ENCODE measurements around the gene PTBP3. TPM values are rescaled to one million over a fixed set of nuclear protein-coding genes. Genes with fewer than 3 reads are reported as not detected.

PTBP3 gene
- polyA plus RNA-seq, 1 experiment = 34.8 TPM

GRCh38 chr9:112325127-112325526, 8.3 kb downstream of the PTBP3 start:
- no peaks in the 10 kb centered on the region for H3K27me3 ChIP-seq (ENCODE audit: control insufficient read depth, insufficient read depth, low read length)
- TF ChIP-seq CTCF (IDR thresholded peaks at IDR 0.05; ENCODE audit: low read depth, low read length) = no peak
- H3K4me3 ChIP-seq (ENCODE audit: low read depth, low read length) = no peak overlapping the region
- ChIA-PET CTCF (no interaction called here), POLR2A (interaction anchor here (0.6 kb wide), 1 partner anchor 1130 kb away, joined by 4 read pairs; no protein-coding TSS in a partner anchor)
- DNase-seq (ENCODE audit: low read depth, low spot score) = no peak
- no peak overlapping the region for H3K27ac ChIP-seq (ENCODE audit: low read depth, low read length)
- H3K9me3 ChIP-seq (ENCODE audit: control insufficient read depth, insufficient read depth, low read length) = no peaks in the 10 kb centered on the region

- POLR2A ChIA-PET = no interaction called here
- no peak for DNase-seq (ENCODE audit: low read depth, low spot score)
- no peak overlapping the region for H3K4me3 ChIP-seq (ENCODE audit: low read depth, low read length)
- CTCF ChIA-PET = no interaction called here
- TF ChIP-seq CTCF (IDR thresholded peaks at IDR 0.05; ENCODE audit: low read depth, low read length) = no peak
- no peak overlapping the region for H3K27ac ChIP-seq (ENCODE audit: low read depth, low read length)
- H3K27me3 ChIP-seq (ENCODE audit: control insufficient read depth, insufficient read depth, low read length) = no peaks in the 10 kb centered on the region
- H3K9me3 ChIP-seq (ENCODE audit: control insufficient read depth, insufficient read depth, low read length) = no peaks in the 10 kb centered on the region
These were observed 10.0 kb downstream of the PTBP3 start for GRCh38 chr9:112323378-112323854.

GRCh38 chr9:112322701-112323377, 10.6 kb downstream of the PTBP3 start:
- DNase-seq (ENCODE audit: low read depth, low spot score) = no peak
- Histone ChIP-seq H3K9me3 (ENCODE audit: control insufficient read depth, insufficient read depth, low read length) (no peaks in the 10 kb centered on the region), H3K4me3 (ENCODE audit: low read depth, low read length) (no peak overlapping the region), H3K27me3 (ENCODE audit: control insufficient read depth, insufficient read depth, low read length) (no peaks in the 10 kb centered on the region), H3K27ac (ENCODE audit: low read depth, low read length) (no peak overlapping the region)
- ChIA-PET CTCF (interaction anchor here (0.6 to 0.9 kb wide), 2 partner anchors 9 to 566 kb away, joined by 4 read pairs; no protein-coding TSS in a partner anchor), POLR2A (no interaction called here)
- TF ChIP-seq CTCF (IDR thresholded peaks at IDR 0.05; ENCODE audit: low read depth, low read length) = no peak

- H3K9me3 ChIP-seq (ENCODE audit: control insufficient read depth, insufficient read depth, low read length) = no peaks in the 10 kb centered on the region
- CTCF ChIA-PET = no interaction called here
- no peak overlapping the region for H3K4me3 ChIP-seq (ENCODE audit: low read depth, low read length)
- no peak for TF ChIP-seq CTCF (IDR thresholded peaks at IDR 0.05; ENCODE audit: low read depth, low read length)
- no peak overlapping the region for H3K27ac ChIP-seq (ENCODE audit: low read depth, low read length)
- H3K27me3 ChIP-seq (ENCODE audit: control insufficient read depth, insufficient read depth, low read length) = no peaks in the 10 kb centered on the region
- POLR2A ChIA-PET = no interaction called here
- no peak for DNase-seq (ENCODE audit: low read depth, low spot score)
These were observed 17.0 kb downstream of the PTBP3 start for GRCh38 chr9:112316258-112316943.
